Measurements from ENCODE around the gene CEBPA.

DNA sequence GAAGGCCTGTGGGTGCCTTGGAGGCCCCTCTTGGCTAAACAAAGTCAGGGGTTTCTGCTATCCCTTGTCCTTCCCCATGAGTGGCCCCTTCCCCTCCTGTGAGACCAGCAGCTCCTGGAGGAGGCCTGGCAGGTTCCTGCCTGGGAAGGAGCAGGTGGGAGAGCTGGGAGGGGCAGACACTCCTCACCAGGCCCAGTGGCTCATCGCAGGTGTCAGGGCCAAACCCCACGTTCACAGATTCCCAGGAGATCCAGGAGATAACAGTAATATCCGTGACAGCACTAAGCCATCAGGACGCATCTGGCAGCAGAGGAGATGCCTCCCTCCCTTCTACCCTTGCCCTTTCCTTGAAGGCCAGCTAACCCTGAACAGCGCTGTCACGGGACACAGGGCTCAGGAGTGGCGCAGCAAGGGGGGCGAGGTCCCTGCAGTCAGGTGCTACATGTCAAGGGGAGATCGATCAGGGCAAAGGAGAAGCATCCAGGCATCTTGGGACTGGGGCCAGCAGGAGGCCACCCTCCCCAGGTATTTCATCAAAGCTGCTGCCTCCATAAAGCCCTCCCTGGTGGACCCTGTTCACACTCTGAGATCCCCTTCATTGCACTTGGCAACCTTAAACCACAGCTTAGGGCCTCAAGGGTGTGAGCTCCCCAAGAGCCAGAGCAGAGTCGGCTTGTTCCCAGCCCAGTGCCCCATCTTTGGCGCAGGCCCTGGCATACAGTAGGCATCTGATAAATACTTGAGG lies 4.8 kb downstream of the CEBPA start:
- TF ChIP-seq NFIC (IDR thresholded peaks at IDR 0.05), result no peak
- no peak for TF ChIP-seq TAF1 (IDR thresholded peaks at IDR 0.05; ENCODE audit: low read depth)

All from Ishikawa (cell line).